GM19023 (cell line): ENCODE measurements around the gene ITGB8.
A peak's percentile ranks its signal among the peaks of the same experiment; 100 is the strongest.

ENCODE experiments used
- ATAC-seq: cut with Tn5 transposase; IDR thresholded peaks from one replicate; pipeline ENCODE4 v1.9.1; 2021; ENCODE audit warnings: mild to moderate bottlenecking, moderate library complexity; ENCODE audit not compliant: unreplicated experiment

The ITGB8 gene

GRCh38 chr7:20307119-20307518 lies 23.6 kb upstream of the ITGB8 start:
- ATAC-seq, result peak; percentile 72

GRCh38 chr7:20307901-20308300 lies 22.8 kb upstream of the ITGB8 start:
- ATAC-seq, result no peak

- ATAC-seq, result no peak
Observed at GRCh38 chr7:20310301-20310700, 20.4 kb upstream of the ITGB8 start.

GRCh38 chr7:20310963-20311742 lies 19.5 kb upstream of the ITGB8 start:
- ATAC-seq, result no peak

GRCh38 chr7:20311743-20312042 lies 19.0 kb upstream of the ITGB8 start:
- no peak for ATAC-seq

- no peak for ATAC-seq
Observed at GRCh38 chr7:20312562-20312961, 18.1 kb upstream of the ITGB8 start.

GRCh38 chr7:20313626-20314025 lies 17.1 kb upstream of the ITGB8 start:
- ATAC-seq, result no peak

GRCh38 chr7:20314198-20314597 lies 16.5 kb upstream of the ITGB8 start:
- ATAC-seq, result no peak

- no peak for ATAC-seq
Observed at GRCh38 chr7:20316706-20317105, 14.0 kb upstream of the ITGB8 start.

- ATAC-seq, result no peak
Observed at GRCh38 chr7:20317413-20317812, 13.3 kb upstream of the ITGB8 start.

GRCh38 chr7:20318933-20319332 lies 11.8 kb upstream of the ITGB8 start:
- no peak for ATAC-seq

- ATAC-seq, result no peak
Observed at GRCh38 chr7:20320322-20320721, 10.4 kb upstream of the ITGB8 start.

GRCh38 chr7:20320786-20321185 lies 9.9 kb upstream of the ITGB8 start:
- ATAC-seq, result no peak

- ATAC-seq, result no peak
Observed at GRCh38 chr7:20323595-20323994, 7.1 kb upstream of the ITGB8 start.

GRCh38 chr7:20326342-20326741 lies 4.4 kb upstream of the ITGB8 start:
- no peak for ATAC-seq

- ATAC-seq, result no peak
Observed at GRCh38 chr7:20327055-20327454, 3.6 kb upstream of the ITGB8 start.

GRCh38 chr7:20328027-20328426 lies 2.7 kb upstream of the ITGB8 start:
- no peak for ATAC-seq

- ATAC-seq, result no peak
Observed at GRCh38 chr7:20328692-20329091, 2.0 kb upstream of the ITGB8 start.

- peak; percentile 25 for ATAC-seq
Observed at GRCh38 chr7:20329389-20330238, 1.1 kb upstream of the ITGB8 start.

- peak; percentile 36 for ATAC-seq
Observed at GRCh38 chr7:20330928-20331909, 519 bp downstream of the ITGB8 start.
